HG02981 (cell line): Measurements from ENCODE around the gene CHST11.

Source experiments
- ATAC-seq: cut with Tn5 transposase; IDR thresholded peaks from one replicate; pipeline ENCODE4 v1.9.1; 2021; ENCODE audit warnings: mild to moderate bottlenecking, moderate library complexity; ENCODE audit not compliant: unreplicated experiment

The CHST11 gene

DNA sequence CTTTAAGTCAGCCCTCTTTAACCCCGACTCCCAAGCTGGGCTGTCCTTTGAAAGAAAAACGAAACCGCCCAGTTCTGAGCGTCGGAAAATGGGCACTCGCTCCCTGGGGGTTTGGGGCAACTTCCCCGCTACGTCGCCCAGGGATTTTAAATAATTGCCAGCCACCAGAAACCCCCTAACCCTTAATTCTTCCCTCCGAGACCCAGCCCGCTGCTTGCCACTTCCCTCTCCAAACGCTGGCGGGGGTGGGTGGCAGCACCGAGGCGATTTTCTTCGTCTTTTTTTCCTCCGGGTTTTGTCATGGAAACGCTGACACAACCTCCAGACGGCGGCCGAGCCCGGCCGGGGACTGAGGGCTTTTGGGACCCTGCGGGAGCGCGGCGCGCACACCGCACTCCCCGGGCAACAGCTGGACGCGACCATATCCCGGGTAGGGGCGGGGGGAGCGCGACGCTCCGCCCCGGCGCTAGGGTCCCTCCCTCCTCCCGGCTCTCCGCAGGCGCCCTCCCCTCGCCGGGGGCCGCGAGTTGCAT is at the start of gene CHST11:
Gene CHST11, plus strand, starts transcription at position 532 of the 533 bp plus-strand sequence.
- ATAC-seq = peak; percentile 67

DNA sequence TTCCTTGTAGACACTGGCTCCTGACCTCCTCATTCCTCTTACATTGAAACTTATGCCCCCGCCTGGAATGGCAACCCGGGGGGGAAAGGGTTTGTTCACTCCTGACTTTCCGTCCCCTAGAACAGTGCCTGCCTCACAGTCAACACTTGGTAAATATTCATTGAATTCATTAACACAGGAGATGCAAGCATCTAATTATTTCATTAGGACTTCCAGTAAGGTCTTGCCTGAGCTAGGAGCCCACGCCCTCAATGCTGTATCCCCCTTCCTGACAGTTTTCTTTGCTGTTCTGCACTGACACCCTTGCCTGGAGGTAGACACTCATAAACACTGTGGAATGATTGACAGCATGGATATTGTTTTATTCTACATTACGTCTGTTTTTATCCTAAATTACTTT is 49.3 kb upstream of the CHST11 start:
- ATAC-seq = no peak

DNA sequence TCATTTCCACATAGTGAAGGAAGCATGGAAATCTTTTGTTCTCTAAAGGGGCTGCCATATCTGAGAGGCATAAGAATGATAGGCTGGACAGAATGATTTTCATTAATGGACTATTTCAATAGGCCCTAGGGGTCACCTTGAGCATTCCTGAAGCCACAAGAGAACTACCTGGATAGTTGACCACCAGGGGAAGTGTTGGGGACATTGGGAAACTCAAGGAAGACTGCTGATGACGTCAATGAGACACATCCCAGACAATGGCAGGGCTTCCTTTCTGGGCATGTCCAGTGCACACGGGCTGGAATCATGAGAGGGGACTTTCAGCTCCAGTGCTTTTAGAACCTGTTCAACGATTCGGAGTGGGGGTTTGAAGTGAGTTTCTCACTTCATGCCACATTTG is 48.8 kb upstream of the CHST11 start:
- ATAC-seq = no peak

- ATAC-seq = no peak
Measured at GRCh38 chr12:104410326-104410725, 46.4 kb upstream of the CHST11 start.

- ATAC-seq = no peak
Measured at GRCh38 chr12:104410786-104411185, 46.0 kb upstream of the CHST11 start.

- no peak for ATAC-seq
Measured at GRCh38 chr12:104411826-104412641, 44.7 kb upstream of the CHST11 start.

- no peak for ATAC-seq
Measured at GRCh38 chr12:104412681-104413080, 44.1 kb upstream of the CHST11 start.

GRCh38 chr12:104413330-104413729 is 43.4 kb upstream of the CHST11 start:
- no peak for ATAC-seq

GRCh38 chr12:104414581-104415341 is 42.0 kb upstream of the CHST11 start:
- ATAC-seq = no peak

DNA sequence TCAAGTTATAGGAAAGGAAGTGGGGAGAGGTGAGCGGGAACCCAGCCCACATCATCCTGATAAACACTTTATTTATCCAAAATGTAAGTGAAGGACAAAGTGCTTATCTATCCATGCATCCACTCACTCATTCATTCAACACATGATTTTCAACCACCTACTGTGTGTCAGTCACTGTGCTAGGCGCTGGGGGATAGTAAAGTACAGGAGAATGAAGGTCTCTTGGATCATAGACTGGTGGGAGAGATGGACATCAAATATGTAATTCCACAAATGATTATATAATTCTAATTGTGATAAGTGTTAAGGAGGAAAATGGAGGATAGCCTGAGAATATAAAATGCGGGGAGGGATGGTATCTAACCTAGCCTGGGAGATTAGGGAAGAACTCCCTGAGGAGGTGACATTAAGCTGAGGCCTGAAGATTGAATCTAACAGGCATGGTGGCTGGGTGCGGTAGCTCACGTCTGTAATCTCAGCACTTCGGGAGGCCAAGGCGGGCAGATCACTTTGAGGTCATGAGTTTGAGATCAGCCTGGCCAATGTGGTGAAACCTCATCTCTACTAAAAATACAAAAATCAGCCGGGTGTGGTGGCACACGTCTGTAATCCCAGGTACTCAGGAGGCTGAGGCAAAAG is 41.3 kb upstream of the CHST11 start:
- no peak for ATAC-seq

DNA sequence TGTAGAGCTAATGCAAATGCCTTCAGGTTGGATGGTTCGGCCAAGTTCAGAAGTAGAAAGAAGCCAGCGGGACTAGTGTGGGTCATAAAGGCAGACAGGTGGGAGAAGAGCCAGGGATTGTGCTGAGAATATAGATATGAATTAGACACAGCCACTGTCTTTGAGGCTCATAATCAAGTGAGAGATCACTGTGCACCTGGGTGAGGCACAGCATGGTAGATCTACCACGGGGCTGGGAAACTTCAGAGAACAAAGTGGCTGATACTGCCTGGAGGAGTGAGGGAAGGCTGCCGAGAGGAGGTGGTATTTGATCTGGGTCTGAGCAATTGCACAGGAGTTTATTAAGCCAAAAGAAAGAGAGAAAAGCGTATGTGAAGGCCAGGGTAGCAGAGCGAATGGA is 40.6 kb upstream of the CHST11 start:
- no peak for ATAC-seq

GRCh38 chr12:104416585-104416984 is 40.2 kb upstream of the CHST11 start:
- no peak for ATAC-seq

GRCh38 chr12:104419717-104420116 is 37.0 kb upstream of the CHST11 start:
- ATAC-seq = no peak

DNA sequence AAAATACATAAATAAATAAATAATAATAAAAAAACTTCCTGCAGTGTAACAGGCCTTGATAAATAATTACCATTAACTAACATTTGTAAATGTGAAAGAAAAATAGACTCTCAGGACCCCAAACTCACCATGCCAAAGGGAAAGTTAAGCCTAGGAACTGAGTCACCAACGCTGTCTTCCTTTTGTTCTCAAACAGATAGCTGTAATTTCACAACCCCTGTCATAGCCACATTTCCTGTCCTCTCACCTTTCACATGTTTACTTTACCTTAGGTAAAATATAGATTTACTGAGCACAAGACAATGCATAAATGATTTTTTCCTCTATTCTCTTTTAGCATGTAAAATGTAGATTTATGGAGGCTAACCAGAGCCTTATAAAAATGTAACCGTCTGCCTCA is 35.9 kb upstream of the CHST11 start:
- ATAC-seq = no peak

- no peak for ATAC-seq
Measured at GRCh38 chr12:104421343-104421742, 35.4 kb upstream of the CHST11 start.

DNA sequence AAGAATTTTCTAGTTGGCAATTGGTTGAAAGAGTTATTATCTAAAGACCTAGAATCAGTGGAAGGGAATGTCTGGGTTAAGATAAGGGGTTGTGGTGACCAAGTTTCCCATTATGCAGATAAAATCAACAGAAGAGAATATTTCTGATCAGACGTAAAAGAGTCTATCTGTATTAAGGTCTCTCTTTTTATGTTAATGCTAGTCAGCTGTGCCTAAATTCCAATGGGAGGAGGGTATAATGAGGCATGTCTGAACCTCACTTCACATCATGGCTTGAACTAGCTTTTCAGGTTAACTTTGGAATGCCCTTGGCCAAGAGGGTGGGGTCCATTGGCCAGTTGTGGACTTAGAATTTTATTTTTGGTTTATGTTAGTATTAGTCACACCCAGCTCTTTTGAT is 34.3 kb upstream of the CHST11 start:
- ATAC-seq = no peak

DNA sequence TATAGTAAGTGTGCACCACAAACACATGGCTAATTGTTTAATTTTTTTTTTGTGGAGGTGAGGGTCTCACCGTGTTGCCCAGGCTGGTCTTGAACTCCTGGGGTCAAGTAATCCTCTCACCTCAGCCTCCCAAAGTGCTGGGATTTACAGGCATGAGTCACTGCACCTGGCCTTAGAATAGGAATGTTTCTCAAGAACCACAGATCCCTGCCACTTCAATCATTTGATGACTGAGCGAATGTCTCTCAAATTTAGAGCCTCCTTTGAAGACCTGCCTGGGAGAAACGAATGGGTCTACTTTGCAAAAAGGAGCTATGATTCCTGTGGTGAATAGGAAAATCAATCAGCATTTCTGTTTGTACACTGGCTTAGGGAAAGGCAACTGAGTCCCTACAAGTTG is 33.5 kb upstream of the CHST11 start:
- no peak for ATAC-seq

DNA sequence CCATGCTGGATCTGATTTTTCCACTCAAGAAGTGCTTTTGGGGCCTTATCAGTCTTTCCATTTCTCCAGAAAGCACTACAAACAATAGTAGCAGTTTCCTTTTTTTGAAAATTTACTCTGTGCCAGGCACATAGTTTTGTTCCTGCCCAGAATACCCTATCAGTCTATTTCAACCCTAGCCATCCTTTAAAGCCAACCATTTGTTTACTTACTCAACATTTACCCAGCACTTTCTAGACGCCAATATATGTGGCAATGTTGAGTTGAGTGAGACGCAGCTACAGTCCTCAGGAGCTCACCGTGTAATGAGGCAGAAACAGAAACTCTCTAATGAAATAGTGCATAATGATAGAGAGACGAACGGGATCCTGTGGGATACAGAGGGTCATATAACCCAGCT is 32.9 kb upstream of the CHST11 start:
- no peak for ATAC-seq

DNA sequence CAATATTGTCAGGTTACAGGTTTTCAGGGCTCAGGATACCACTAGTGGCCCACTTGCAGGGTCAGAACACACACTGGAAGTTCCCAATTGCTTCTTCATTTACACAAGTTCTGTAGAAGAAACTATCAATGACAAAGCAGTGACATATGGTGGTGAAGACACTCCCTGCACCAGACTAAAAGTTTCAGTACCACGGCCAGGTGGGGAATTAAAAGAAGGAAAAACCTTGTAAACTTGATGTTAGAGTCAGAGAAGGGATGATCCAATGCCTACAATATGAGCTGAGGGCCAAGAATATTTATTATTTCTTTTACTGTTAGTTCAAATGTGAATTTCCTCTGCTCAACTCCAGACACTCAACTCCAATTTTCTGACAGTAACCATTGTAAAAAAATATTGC is 31.8 kb upstream of the CHST11 start:
- no peak for ATAC-seq

GRCh38 chr12:104425614-104426013 is 31.1 kb upstream of the CHST11 start:
- ATAC-seq = no peak

DNA sequence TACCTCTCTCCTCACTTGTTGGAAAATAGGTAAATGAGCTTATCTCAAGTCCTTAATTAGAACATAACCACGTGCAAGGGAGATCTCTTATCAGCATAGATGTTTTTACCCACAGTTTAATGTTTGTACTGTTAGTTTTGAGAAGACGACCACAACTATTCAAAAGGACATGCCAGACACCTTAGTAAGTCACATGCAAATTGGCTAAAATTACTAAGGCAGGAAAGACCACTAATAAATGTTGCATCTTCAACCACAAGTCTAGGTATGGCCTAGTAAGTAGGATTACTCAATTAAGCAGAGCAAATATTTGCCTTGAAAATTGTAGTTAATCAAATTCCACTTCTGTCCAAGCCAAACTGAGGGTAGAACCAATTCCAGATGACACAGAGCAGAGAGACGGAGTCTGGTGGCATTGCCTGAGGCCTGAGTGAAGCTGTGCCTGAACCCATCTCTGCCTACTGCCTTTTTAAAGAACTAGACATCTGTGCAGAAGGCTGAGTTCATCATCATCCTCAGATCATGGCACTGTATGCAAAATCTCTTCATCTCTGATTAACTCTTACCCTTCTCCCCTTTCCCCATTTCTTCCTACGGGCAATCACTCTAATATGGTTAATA is 29.7 kb upstream of the CHST11 start:
- ATAC-seq = no peak
